GM12878 (cell line): ENCODE results near the gene RFC1. TPM values are rescaled to one million over a fixed set of nuclear protein-coding genes. Genes with fewer than 3 reads are reported as not detected.

Experiments
- ATAC-seq: fragments of 200-7000 bp; cut with Tn5 transposase; 3 replicates; pipeline ENCODE4 v1.9.1; 2020; ENCODE audit warnings: mild to moderate bottlenecking, moderate library complexity
- BruUV-seq: library from RNA; stranded (reverse); fragments of 400-500 nt; replicated peaks from 2 replicates; lab custom pipeline; 2021; lab: Mats Ljungman, UMichigan
- CTCF ChIA-PET: fragments of 300-600 bp; sonication (Branson Sonifier 250); formaldehyde crosslinking; extraction: SDS; loops from one replicate; lab custom pipeline; 2021; ENCODE audit warnings: inconsistent platforms; lab: Yijun Ruan, JAX
- POLR2A ChIA-PET: fragments of 350-600 bp; formaldehyde crosslinking; extraction: SDS; loops from one replicate; lab custom pipeline; 2021; ENCODE audit warnings: inconsistent platforms; lab: Charles Lee
- RAD21 ChIA-PET: fragments of 300-600 bp; sonication (Branson Sonifier 250); formaldehyde crosslinking; loops from one replicate; lab custom pipeline; 2023; ENCODE audit warnings: antibody characterized with exemption; ENCODE audit not compliant: unreplicated experiment; lab: Charles Lee
- SMC1A ChIA-PET: fragments of 300-600 bp; sonication (Branson Sonifier 250); formaldehyde crosslinking; loops from one replicate; lab custom pipeline; 2023; ENCODE audit not compliant: unreplicated experiment, uncharacterized antibody; lab: Charles Lee
- DNase-seq: peaks from one replicate; pipeline ENCODE4 v3.0.0-alpha.2; 2011; ENCODE audit warnings: low read depth, low spot score
- FAIRE-seq: peaks from 3 replicates; lab custom pipeline; 2011; peaks lifted over from hg19 to GRCh38; lab: Jason Lieb, UNC
- H2AFZ ChIP-seq: 2 replicates; pipeline ENCODE4 v1.6.0; 2011; ENCODE audit warnings: low read depth, low read length, control low read depth; ENCODE audit not compliant: control insufficient read depth
- H3K27ac ChIP-seq: 2 replicates; pipeline ENCODE4 v1.5.1; 2011; ENCODE audit warnings: control low read depth; ENCODE audit not compliant: control insufficient read depth, insufficient read depth
- H3K27me3 ChIP-seq, 2 experiments: replicated peaks in 1 of 2; 2 replicates each; pipeline versions ENCODE4 v1.6.0 to v1.6.1; 2011; ENCODE audit warnings: low read length in 1 of 2; ENCODE audit not compliant: control insufficient read depth in 2 of 2, insufficient read depth in 2 of 2
- H3K36me3 ChIP-seq, 2 experiments: 2 replicates each; pipeline ENCODE4 v1.5.1; 2011; ENCODE audit warnings: low read length in 1 of 2; ENCODE audit not compliant: control insufficient read depth in 2 of 2, insufficient read depth in 2 of 2
- H3K4me1 ChIP-seq: 2 replicates; pipeline ENCODE4 v1.6.1; 2011; ENCODE audit warnings: mild to moderate bottlenecking, low read length, moderate library complexity, mixed read lengths; ENCODE audit not compliant: control insufficient read depth, insufficient read depth
- H3K4me2 ChIP-seq: 2 replicates; pipeline ENCODE4 v1.6.0; 2011; ENCODE audit warnings: control low read depth; ENCODE audit not compliant: control insufficient read depth, insufficient read depth
- H3K4me3 ChIP-seq: fragments of 200-600 bp; sonication (generic); 2 replicates; pipeline ENCODE4 v1.5.1; 2016
- H3K79me2 ChIP-seq: 2 replicates; pipeline ENCODE4 v1.6.0; 2011; ENCODE audit warnings: low read length; ENCODE audit not compliant: control insufficient read depth, insufficient read depth
- H3K9ac ChIP-seq: 2 replicates; pipeline ENCODE4 v1.8.0; 2011; ENCODE audit warnings: low read length, control low read depth, mixed read lengths; ENCODE audit not compliant: control insufficient read depth, insufficient read depth
- H3K9me3 ChIP-seq: replicated peaks from 3 replicates; pipeline ENCODE4 v1.5.1; 2011; ENCODE audit warnings: mild to moderate bottlenecking, low read length; ENCODE audit not compliant: control insufficient read depth, insufficient read depth
- H4K20me1 ChIP-seq: 2 replicates; pipeline ENCODE4 v1.6.0; 2011; ENCODE audit not compliant: control insufficient read depth, insufficient read depth
- CBX3 ChIP-seq: fragments of 200-600 bp; sonication (generic); IDR thresholded peaks from 2 replicates; pipeline ENCODE4 v1.6.1; 2016; ENCODE audit warnings: low read depth, borderline replicate concordance
- E2F4 ChIP-seq: IDR thresholded peaks from 2 replicates; pipeline ENCODE4 v1.6.1; 2012; ENCODE audit warnings: low read depth, low read length, improper control_type of control experiment
- EED ChIP-seq: sonication (generic); IDR thresholded peaks from 2 replicates; pipeline ENCODE4 v1.6.1; 2016; ENCODE audit warnings: antibody characterized with exemption, low read depth
- PML ChIP-seq: IDR thresholded peaks from 2 replicates; pipeline ENCODE4 v1.6.1; 2012; ENCODE audit warnings: low read length, inconsistent platforms
- POLR2A ChIP-seq: IDR thresholded peaks from 2 replicates; pipeline ENCODE4 v1.6.1; 2011; ENCODE audit warnings: low read depth, mild to moderate bottlenecking, low read length
- SMAD5 ChIP-seq: IDR thresholded peaks from 2 replicates; pipeline ENCODE4 v1.6.1; 2016; ENCODE audit warnings: antibody characterized with exemption, low read depth
- ZNF207 ChIP-seq: fragments of 450-650 bp; IDR thresholded peaks from 2 replicates; pipeline ENCODE4 v1.6.1; 2014; ENCODE audit warnings: antibody characterized with exemption, mild to moderate bottlenecking, borderline replicate concordance
- ZSCAN29 ChIP-seq: fragments of 450-650 bp; IDR thresholded peaks from 2 replicates; pipeline ENCODE4 v1.6.1; 2017; ENCODE audit warnings: mild to moderate bottlenecking, moderate library complexity
- WGBS: methylation state at CpG from one replicate; pipeline ENCODE4 v1.1.6; 2016; ENCODE audit warnings: low lambda C conversion rate; ENCODE audit not compliant: insufficient replicate concordance, insufficient coverage; ENCODE audit errors: missing lambda C conversion rate; 5-methylcytosine and 5-hydroxymethylcytosine counted together
- in situ Hi-C: fragments of 300-500 bp; cut with MboI; formaldehyde crosslinking; loops from 9 replicates; pipeline ENCODE4 v1.14.3; 2018; ENCODE audit warnings: mixed read lengths
- intact Hi-C: fragments of 100-400 bp; cut with micrococcal nuclease; formaldehyde crosslinking; loops from one replicate; pipeline ENCODE4 v1.14.2; 2022; ENCODE audit not compliant: unreplicated experiment
- polyA plus RNA-seq, 11 experiments: library from polyadenylated mRNA; depleted of rRNA in 4 of 11; unstranded in 6 of 11; stranded (reverse) in 5 of 11; fragments of >200 nt; fragmentation: Nextera tagmentation in 4 of 11; fragmentation: Illumina TruSeq in 1 of 11; extraction: Ambion mirVana in 4 of 11; extraction: Trizol in 1 of 11; gene quantifications; 1 replicate in 1 of 11; 2 replicates in 10 of 11; pipeline versions ENCODE4 v1.2.1 to v1.2.3, GENCODE V29; 2011 to 2016; ENCODE audit warnings: inconsistent platforms in 2 of 11, missing spikeins in 2 of 11, low read depth in 1 of 11
- total RNA-seq, 4 experiments: library from RNA; depleted of rRNA in 3 of 4; stranded (reverse); fragments of >200 nt in 3 of 4; fragmentation: Illumina TruSeq in 1 of 4; extraction: Trizol in 1 of 4; gene quantifications; 2 replicates each; pipeline versions ENCODE4 v1.2.1 to v1.2.3, GENCODE V29; 2013 to 2021
- TF ChIP-seq, protein P1 (sequence below): fragments of 450-650 bp; IDR thresholded peaks from 2 replicates; pipeline ENCODE4 v1.6.1; 2016; ENCODE audit warnings: mild to moderate bottlenecking, moderate library complexity, borderline replicate concordance
- TF ChIP-seq, protein P2 (sequence below): fragments of 450-650 bp; formaldehyde crosslinking; IDR thresholded peaks from 2 replicates; pipeline ENCODE4 v1.5.0; 2022; ENCODE audit warnings: mild to moderate bottlenecking, missing genetic modification characterization

Gene RFC1
- total and polyA plus RNA-seq, 10 of the 15 experiments (the other 5 are each of a cell fraction or from before 2014, with no cell fraction given) = 22.5 to 67.8 (median 40.3) TPM

DNA sequence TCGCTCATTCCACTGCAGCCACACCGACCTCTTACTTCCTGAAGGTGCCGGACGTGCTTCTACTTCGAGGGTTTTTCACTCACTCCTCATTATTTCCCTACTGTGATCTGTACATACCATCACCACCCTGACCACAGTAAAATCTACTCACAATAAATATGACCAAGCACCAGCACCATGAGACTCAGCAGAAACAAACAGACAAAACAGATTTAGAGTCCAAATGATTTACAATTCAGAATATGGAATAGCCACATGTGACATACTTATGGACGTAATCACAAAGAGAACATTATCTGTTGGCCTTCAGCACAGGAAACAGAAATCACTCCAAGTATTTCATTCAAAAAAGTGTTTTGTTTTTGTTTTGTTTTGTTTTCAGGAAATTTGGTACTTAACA is 24.4 kb upstream of the RFC1 start (continued):
- TF ChIP-seq, protein P1, sequence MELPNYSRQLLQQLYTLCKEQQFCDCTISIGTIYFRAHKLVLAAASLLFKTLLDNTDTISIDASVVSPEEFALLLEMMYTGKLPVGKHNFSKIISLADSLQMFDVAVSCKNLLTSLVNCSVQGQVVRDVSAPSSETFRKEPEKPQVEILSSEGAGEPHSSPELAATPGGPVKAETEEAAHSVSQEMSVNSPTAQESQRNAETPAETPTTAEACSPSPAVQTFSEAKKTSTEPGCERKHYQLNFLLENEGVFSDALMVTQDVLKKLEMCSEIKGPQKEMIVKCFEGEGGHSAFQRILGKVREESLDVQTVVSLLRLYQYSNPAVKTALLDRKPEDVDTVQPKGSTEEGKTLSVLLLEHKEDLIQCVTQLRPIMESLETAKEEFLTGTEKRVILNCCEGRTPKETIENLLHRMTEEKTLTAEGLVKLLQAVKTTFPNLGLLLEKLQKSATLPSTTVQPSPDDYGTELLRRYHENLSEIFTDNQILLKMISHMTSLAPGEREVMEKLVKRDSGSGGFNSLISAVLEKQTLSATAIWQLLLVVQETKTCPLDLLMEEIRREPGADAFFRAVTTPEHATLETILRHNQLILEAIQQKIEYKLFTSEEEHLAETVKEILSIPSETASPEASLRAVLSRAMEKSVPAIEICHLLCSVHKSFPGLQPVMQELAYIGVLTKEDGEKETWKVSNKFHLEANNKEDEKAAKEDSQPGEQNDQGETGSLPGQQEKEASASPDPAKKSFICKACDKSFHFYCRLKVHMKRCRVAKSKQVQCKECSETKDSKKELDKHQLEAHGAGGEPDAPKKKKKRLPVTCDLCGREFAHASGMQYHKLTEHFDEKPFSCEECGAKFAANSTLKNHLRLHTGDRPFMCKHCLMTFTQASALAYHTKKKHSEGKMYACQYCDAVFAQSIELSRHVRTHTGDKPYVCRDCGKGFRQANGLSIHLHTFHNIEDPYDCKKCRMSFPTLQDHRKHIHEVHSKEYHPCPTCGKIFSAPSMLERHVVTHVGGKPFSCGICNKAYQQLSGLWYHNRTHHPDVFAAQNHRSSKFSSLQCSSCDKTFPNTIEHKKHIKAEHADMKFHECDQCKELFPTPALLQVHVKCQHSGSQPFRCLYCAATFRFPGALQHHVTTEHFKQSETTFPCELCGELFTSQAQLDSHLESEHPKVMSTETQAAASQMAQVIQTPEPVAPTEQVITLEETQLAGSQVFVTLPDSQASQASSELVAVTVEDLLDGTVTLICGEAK = no peak
- TF ChIP-seq SMAD5 (no peak), CBX3 (no peak)
- TF ChIP-seq, all 136 proteins: peak for 0

- no TSS peak for BruUV-seq
- CTCF ChIA-PET = no interaction called here
- RAD21 ChIA-PET = no interaction called here
- Histone ChIP-seq H3K79me2 (no peaks in the 10 kb centered on the region), H3K4me3 (no peak overlapping the region), H2AFZ (no peak overlapping the region), H3K27ac (no peak overlapping the region), H3K27me3 (no peaks in the 10 kb centered on the region), H3K4me2 (no peak overlapping the region), H3K4me1 (no peaks in the 10 kb centered on the region), H3K9ac (no peak overlapping the region), H4K20me1 (no peaks in the 10 kb centered on the region), H3K36me3 (no peaks in the 10 kb centered on the region), H3K9me3 (no peaks in the 10 kb centered on the region)
- SMC1A ChIA-PET = no interaction called here
- POLR2A ChIA-PET = no interaction called here
- in situ Hi-C loops (no loop called here), intact Hi-C loops (no loop called here)
- ATAC-seq = no peak
- DNase-seq = no peak
- no peak for FAIRE-seq
- 77% methylated on average over 11 of the region's 11 CpGs for WGBS
- no peak for TF ChIP-seq E2F4
- TF ChIP-seq, protein P2, sequence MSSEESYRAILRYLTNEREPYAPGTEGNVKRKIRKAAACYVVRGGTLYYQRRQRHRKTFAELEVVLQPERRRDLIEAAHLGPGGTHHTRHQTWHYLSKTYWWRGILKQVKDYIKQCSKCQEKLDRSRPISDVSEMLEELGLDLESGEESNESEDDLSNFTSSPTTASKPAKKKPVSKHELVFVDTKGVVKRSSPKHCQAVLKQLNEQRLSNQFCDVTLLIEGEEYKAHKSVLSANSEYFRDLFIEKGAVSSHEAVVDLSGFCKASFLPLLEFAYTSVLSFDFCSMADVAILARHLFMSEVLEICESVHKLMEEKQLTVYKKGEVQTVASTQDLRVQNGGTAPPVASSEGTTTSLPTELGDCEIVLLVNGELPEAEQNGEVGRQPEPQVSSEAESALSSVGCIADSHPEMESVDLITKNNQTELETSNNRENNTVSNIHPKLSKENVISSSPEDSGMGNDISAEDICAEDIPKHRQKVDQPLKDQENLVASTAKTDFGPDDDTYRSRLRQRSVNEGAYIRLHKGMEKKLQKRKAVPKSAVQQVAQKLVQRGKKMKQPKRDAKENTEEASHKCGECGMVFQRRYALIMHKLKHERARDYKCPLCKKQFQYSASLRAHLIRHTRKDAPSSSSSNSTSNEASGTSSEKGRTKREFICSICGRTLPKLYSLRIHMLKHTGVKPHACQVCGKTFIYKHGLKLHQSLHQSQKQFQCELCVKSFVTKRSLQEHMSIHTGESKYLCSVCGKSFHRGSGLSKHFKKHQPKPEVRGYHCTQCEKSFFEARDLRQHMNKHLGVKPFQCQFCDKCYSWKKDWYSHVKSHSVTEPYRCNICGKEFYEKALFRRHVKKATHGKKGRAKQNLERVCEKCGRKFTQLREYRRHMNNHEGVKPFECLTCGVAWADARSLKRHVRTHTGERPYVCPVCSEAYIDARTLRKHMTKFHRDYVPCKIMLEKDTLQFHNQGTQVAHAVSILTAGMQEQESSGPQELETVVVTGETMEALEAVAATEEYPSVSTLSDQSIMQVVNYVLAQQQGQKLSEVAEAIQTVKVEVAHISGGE (CRISPR knock-in tag) = no peak
- no peak for TF ChIP-seq ZNF207
- TF ChIP-seq, protein P1 = no peak
- no peak for TF ChIP-seq POLR2A
- TF ChIP-seq ZSCAN29 = no peak
- TF ChIP-seq PML = no peak
- no peak for TF ChIP-seq EED
Measured at GRCh38 chr4:39384563-39384962, 18.4 kb upstream of the RFC1 start.
